ENCODE data around the gene BLCAP.
"Not testable (repeated sequence)": the region's sequence is repeated elsewhere in the genome, so short reads cannot be mapped to it uniquely, and the experiment has no call there.

BLCAP gene

DNA sequence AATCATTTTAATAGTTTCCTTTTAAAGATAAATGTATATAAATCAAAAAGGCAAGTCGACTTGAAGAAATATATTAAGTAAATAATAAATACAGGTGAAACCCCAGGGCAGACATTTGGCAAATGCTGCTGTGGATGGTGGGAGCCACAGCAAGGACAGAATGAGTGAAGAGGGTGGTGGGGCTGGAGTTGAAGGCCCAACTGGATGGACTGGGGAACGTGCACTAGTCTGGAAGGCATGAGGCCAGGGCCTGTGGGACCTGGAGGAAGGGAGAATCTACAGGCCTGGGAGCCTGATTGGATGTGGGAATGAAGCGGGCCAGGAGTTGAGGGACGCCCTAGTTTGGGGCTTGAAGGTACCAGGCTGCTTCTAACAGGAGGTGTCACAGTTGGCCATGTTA lies 30.6 kb upstream of the BLCAP start:
- DNase-seq (ENCODE audit: low read depth in 2 of 2), result no peak

DNA sequence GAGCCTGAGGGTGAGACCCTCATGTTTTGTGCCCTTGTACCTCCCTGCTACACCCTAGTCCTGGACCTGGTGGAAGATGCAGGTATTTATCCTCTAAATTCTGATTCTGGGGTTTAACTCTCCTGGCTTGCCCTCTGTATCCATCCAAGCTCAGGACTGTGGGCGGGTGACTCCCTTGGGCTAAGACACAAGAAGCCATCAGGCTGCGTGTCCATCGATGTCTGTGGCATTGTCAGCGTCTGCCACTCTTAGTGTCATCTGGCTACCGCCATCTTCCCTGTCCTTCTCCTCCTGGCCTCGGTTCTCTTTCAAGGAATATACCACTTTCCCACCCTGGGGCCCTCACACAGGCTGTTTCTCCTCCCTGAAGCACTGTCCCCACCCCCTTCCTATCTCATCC lies 28.9 kb upstream of the BLCAP start:
- DNase-seq (ENCODE audit: low read depth in 2 of 2), result no peak

DNA sequence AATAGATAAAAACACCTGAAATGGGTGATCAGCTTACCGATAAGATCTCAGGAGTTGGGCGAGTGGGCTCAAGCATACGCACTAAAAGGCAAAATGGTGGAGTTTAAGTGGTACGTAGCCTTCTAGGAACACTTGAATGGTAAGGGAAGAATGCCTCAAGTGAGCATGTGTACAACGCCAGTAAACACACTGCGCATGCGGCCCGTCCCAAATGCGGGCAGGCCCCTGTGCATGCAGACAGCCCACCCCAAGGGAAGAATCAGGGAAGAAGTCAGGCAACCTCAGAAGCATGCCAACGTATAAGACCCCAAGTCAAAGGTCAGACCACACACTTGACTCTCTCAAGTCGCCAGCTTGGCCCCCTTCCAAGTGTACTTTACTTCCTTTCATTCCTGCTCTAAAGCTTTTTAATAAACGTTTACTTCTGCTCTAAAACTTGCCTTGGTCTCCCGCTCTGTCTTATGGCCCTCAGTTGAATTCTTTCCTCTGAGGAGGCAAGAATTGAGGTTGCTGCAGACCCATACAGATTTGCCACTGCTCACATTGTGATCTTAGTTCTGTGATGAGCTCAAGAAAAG lies 27.1 kb upstream of the BLCAP start:
- DNase-seq (ENCODE audit: low read depth in 2 of 2), result not testable (repeated sequence)

DNA sequence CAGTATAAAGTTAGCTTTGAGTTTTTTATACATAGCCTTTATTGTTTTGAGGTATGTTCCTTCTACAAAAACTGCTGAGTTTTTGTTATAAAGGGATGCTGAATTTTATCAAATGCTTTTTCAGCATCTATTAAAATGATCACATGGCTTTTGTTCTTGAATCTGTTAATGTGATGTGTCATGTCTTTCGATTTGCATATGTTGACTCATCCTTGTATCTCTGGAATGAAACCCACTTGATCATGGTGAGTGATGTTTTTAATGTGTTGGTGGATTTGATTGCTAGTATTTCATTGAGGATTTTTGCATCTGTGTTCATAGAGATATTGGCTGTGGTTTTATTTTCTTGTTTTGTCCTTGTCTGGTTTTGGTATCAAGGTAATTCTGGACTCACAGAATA lies 24.7 kb upstream of the BLCAP start:
- no peak for DNase-seq (ENCODE audit: low read depth in 2 of 2)

DNA sequence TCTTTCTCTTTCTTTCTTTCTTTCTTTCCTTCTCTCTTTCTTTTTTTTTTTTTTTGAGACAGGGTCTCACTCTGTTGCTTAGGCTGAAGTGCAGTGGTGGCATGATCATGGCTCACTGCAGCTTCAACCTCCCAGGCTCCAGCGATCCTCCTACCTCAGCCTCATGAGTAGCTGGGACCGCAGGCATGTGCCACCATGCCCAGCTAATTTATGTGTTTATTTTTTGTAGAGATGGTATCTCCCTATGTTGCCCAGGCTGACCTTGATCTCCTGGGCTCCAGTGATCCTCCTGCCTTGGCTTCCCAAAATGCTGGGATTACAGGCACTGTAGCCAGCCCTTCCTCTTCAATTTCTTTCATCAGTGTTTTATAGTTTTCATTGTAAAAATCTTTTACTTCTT lies 24.0 kb upstream of the BLCAP start:
- not testable (repeated sequence) for DNase-seq (ENCODE audit: low read depth in 2 of 2)

DNA sequence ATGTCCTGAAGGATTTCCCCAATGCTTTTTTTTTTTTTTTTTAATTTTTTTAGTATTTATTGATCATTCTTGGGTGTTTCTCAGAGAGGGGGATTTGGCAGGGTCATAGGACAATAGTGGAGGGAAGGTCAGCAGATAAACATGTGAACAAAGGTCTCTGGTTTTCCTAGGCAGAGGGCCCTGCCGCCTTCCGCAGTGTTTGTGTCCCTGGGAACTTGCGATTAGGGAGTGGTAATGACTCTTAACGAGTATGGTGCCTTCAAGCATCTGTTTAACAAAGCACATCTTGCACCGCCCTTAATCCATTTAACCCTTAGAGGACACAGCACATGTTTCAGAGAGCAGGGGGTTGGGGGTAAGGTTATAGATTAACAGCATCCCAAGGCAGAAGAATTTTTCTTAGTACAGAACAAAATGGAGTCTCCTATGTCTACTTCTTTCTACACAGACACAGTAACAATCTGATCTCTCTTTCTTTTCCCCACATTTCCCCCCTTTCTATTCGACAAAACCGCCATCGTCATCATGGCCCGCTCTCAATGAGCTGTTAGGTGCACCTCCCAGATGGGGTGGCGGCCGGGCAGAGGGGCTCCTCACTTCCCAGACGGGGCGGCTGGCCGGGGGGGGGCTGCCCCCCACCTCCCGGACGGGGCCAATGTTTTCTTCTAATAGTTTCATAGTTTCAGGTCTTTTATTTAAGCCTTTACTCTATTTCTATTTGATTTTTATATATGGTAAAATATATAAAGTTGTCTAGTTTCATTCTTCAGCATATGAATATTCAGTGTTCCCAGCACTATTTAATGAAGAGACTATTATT lies 22.6 kb upstream of the BLCAP start:
- not testable (repeated sequence) for DNase-seq (ENCODE audit: low read depth in 2 of 2)

- DNase-seq (ENCODE audit: low read depth in 2 of 2), result no peak
These were observed 20.2 kb upstream of the BLCAP start for GRCh38 chr20:37547912-37548311.

GRCh38 chr20:37545516-37545915 lies 17.8 kb upstream of the BLCAP start:
- DNase-seq (ENCODE audit: low read depth in 2 of 2), result no peak

- DNase-seq (ENCODE audit: low read depth in 2 of 2), result no peak
These were observed 16.7 kb upstream of the BLCAP start for GRCh38 chr20:37544386-37544785.

DNA sequence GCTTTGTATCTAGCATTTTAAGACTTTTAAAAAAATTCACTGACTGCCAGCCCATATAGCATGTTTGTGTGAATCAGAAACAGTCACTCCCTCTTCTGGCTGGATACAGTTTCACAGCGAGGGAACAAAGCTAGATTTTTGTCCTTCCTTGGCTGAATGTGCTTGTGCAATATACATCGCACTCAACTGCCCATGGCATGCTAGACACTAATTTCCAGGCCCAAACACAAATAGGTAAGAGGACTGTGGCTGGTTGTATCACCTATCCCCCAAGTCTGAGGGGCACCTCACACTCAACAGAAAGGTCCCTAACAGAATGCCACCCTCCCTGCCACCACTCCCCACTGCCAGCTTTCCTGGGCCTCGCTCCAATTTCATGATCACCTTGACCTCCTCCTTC lies 16.2 kb upstream of the BLCAP start:
- no peak for DNase-seq (ENCODE audit: low read depth in 2 of 2)

GRCh38 chr20:37542281-37542680 lies 14.6 kb upstream of the BLCAP start:
- no peak for DNase-seq (ENCODE audit: low read depth in 2 of 2)

DNA sequence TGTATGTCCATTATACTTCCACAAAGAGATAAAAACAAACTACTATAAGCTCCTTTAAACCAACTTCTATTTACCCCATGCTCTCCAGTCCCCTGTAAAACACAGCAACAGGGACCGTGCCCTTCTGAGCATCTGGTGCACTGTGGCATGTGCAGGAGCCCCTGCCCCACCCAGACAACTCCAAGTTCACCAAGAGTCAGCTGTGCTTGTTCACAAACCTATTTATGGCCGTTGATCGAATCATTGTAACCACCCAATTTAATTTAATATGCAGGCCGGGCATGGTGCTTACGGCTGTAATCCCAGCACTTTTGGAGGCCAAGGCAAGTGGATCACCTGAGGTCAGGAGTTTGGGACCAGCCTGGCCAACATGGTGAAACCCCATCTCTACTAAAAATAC lies 13.7 kb upstream of the BLCAP start:
- no peak for DNase-seq (ENCODE audit: low read depth in 2 of 2)

DNA sequence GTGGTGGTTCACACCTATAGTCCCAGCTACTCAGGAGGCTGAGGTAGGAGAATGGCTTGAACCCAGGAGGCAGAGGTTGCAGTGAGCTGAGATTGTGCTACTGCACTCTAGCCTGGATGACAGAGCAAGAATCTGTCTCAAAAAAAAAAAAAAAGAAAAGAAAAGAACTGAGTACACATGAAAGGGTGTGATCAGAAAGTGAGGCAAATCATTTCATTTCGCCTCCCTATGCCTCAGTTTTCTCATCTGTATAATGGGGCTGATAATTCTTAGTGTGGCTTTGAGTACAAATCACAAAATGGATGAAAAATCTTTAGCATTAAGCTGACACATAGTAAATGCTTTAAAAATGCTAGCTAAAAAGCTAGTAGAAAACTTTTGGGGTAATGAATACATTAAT lies 13.2 kb upstream of the BLCAP start:
- not testable (repeated sequence) for DNase-seq (ENCODE audit: low read depth in 2 of 2)

DNA sequence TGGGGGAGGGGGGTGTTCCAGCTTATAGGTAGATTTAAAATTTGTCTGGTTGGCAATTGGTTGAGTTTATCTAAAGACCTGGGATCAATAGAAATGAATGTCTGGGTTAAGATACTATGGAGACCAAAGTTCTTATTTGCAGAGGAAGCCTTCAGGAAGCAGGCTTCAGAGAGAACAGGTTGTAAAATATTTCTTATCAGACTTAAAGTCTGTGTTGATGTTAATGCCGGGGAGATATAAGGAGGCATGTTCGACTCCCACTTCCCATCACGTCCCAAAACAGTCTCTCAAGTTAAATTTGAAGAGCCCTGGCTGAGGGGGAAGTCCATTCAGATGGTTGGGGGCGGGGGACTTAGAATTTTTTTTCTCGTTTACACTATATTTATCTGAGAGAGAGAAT lies 12.3 kb upstream of the BLCAP start:
- DNase-seq (ENCODE audit: low read depth in 2 of 2), result no peak

DNA sequence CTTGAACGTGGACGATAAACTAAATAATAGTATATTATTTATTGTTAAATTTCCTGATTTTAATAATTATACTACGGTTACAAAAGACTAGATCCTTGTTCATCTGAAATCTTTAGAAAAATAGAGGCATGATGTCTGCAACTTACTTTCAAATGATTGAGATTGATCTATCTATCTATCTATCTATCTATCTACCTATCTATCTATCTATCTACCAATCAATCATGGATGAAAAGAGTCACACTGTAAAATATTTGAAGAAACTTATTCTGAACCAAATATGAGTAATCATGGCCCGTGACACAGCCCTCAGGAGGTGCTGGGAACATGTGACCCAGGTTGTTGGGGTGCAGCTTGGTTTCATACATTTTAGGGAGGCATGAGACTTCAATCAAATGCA lies 11.7 kb upstream of the BLCAP start:
- no peak for DNase-seq (ENCODE audit: low read depth in 2 of 2)

DNA sequence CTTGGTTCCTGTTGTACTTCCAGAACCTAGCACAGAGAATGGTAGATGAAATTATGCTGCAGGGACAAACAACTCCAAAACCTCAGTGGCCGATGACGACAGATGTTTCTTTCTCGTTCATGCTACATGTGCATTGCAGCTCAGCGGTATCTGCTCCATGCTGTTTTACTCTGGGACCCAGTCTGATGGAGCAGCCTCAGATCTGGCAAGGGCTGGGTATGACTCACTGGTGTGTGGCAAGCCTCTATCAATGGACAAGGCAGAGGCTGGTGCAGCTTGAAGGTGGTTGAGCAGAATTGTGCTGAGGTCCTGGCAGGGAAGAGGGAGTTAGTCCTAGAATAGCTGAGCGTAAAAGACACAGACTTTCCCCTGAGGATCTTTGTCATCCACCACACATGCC lies 10.3 kb upstream of the BLCAP start:
- DNase-seq (ENCODE audit: low read depth in 2 of 2), result no peak

DNA sequence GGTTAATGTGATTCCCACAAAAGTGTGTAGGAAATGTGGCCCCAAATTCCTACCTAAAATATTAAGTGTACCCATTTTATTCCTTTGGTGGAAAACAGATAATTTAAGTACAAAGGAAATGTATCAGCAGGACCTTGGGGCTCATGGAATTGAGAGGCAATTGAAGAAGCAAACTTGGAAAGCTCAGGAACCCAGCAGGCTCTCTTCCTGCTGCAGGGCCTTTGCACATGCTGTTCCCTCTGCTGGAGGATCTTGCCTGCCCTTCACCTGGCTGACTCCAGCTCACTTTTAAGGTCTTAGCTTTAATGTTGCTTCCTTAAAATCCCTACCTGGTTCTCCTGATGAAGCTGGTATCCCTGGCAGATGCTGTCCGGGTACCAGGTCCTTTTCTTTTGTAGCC lies 9.8 kb upstream of the BLCAP start:
- DNase-seq (ENCODE audit: low read depth in 2 of 2), result no peak

DNA sequence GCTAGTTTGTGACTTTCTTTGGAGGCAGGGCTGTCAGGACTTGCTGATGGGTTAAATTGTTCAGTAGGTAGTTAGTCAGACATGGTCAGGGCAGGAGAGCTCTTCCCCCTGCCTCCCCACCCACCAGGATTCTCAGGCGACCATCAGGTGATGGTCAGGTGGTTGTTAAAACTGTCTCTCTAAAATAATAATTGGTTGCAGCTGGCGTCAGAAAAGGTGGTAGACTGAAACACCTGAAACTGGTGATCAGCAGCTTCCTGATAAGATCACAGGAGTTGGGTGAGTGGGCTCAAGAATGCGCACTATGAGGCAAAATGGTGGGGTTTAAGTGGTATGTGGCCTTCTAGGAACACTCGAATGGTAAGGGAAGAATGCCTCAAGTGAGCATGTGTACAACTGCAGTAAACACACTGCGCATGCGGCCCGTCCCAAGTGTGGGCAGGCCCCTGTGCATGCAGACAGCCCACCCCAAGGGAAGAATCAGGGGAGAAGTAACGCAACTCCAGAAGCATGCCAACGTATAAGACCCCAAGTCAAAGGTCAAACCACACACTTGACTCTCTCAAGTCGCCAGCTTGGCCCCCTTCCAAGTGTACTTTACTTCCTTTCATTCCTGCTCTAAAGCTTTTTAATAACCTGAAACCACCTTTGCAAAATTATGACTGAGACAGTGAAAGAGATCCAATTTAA lies 7.9 kb upstream of the BLCAP start:
- no peak for DNase-seq (ENCODE audit: low read depth in 2 of 2)

DNA sequence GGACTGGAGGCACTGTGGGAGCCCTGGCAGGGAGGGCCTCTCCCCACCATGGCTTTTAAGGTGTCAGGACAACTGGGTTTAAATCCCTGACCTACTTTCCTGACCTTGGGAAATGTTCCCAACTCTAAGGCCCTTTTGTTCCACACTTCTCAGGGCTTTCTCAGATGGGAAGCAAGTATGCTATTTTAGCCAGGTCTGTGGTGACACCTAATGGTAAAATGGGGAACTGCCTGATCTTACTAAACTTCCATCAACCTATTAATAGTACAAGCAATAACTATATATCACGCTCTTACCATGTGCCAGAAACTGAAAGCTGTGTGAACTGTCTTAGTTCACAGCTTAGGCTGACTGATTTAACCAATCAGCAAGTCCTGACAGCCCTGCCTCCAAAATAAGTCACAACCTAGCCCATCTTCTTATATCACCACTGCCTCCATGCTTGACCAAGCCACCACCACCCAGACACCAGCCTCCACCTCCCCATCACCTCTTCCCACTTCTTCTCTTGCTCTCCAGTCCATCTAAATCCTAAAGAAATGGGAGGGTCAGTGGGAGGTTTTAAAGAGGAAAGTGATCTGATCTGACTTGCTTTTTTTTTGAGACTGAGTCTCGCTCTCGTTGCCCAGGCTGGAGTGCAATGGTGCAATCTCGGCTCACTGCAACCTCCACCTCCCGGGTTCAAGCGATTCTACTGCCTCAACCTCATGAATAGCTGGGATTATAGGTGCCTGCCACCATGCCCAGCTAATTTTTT lies 6.9 kb upstream of the BLCAP start:
- peak in 1 of 2 donors; percentile 15 for DNase-seq (ENCODE audit: low read depth in 2 of 2)

GRCh38 chr20:37533154-37533715 lies 5.6 kb upstream of the BLCAP start:
- DNase-seq (ENCODE audit: low read depth in 2 of 2), result no peak

GRCh38 chr20:37531856-37532255 lies 4.2 kb upstream of the BLCAP start:
- no peak for DNase-seq (ENCODE audit: low read depth in 2 of 2)

DNA sequence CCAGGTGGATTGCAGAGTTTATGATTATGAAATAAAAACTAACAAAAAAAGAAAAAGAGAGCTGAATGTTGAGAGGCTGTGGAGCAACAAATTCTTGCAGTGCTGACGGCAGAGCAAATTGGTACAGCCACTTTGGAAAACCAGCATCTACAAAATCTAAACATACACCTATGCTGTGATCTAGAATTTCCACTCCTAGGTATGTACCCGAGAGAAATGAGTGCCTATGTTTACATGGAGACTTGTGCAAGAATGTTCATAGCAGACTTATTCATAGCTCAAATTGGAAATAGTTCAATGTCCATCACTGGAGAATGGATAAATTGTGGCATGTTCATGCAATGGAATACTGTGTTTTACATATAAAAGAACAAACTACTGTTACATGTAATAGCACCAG lies 3.0 kb upstream of the BLCAP start:
- no peak for DNase-seq (ENCODE audit: low read depth in 2 of 2)
